A673 (cell line): Measurements from ENCODE around the gene TEKT2.

ENCODE experiments used
- CTCF ChIP-seq: fragments of 300-800, 200-600 bp; sonication (generic); conservative IDR thresholded peaks from 2 replicates; pipeline ENCODE4 v1.5.1; 2017; ENCODE audit warnings: low read depth, mild to moderate bottlenecking, antibody characterized with exemption, low read length, moderate library complexity, mixed read lengths
- EZH2 ChIP-seq: fragments of 200-600 bp; sonication (generic); IDR thresholded peaks from 2 replicates; pipeline ENCODE4 v1.6.1; 2017; ENCODE audit warnings: borderline replicate concordance, low read depth, mild to moderate bottlenecking, mixed read lengths, antibody characterized with exemption, low read length; ENCODE audit not compliant: poor library complexity, severe bottlenecking

- TF ChIP-seq CTCF (no peak), EZH2 (no peak)
Observed at GRCh38 chr1:36091141-36091540, 7.2 kb downstream of the TEKT2 start.
